Neural crest cell (in vitro differentiated cells): ENCODE data around the gene DIAPH3. TPM values are rescaled to one million over a fixed set of nuclear protein-coding genes. Genes with fewer than 3 reads are reported as not detected.

Source experiments
- DNase-seq: peaks from one replicate; pipeline ENCODE4 v3.0.0; 2021; ENCODE audit warnings: low read depth, mixed read lengths, low spot score
- H3K27ac Mint-ChIP-seq: one replicate; pipeline ENCODE4 v1.8.0; 2021; ENCODE audit warnings: mild to moderate bottlenecking, mixed read lengths; ENCODE audit not compliant: unreplicated experiment
- H3K27me3 Mint-ChIP-seq: 2 replicates; pipeline ENCODE4 v1.8.0; 2021; ENCODE audit warnings: low read depth, mild to moderate bottlenecking, mixed read lengths
- H3K36me3 Mint-ChIP-seq: 2 replicates; pipeline ENCODE4 v1.8.0; 2021; ENCODE audit warnings: low read depth, mild to moderate bottlenecking, mixed read lengths
- H3K4me1 Mint-ChIP-seq: 2 replicates; pipeline ENCODE4 v1.8.0; 2021; ENCODE audit warnings: mixed read lengths
- H3K4me3 Mint-ChIP-seq: one replicate; pipeline ENCODE4 v1.8.0; 2021; ENCODE audit warnings: mild to moderate bottlenecking, mixed read lengths
- H3K9me3 Mint-ChIP-seq: 2 replicates; pipeline ENCODE4 v1.8.0; 2021; ENCODE audit warnings: mixed read lengths
- CTCF ChIP-seq: fragments of 200-600 bp; sonication (generic); conservative IDR thresholded peaks from 2 replicates; pipeline ENCODE4 v1.5.0; 2021; ENCODE audit warnings: antibody characterized with exemption, mild to moderate bottlenecking
- total RNA-seq: library from RNA; stranded (reverse); gene quantifications from 2 replicates; pipeline ENCODE4 v1.2.1, GENCODE V29; 2021

Gene DIAPH3
- total RNA-seq, 1 donor from 2014 or later: 16.4 TPM

GRCh38 chr13:59776924-59777690 lies 386.6 kb downstream of the DIAPH3 start:
- DNase-seq: no peak
- Mint-ChIP-seq H3K9me3 (no peaks in the 10 kb centered on the region), H3K4me1 (peaks cover 10% of the 10 kb centered on the region), H3K4me3 (no peak overlapping the region), H3K27me3 (no peaks in the 10 kb centered on the region), H3K36me3 (peaks cover 2% of the 10 kb centered on the region), H3K27ac (no peak overlapping the region)
- TF ChIP-seq CTCF: no peak

GRCh38 chr13:59774491-59774971 lies 389.2 kb downstream of the DIAPH3 start:
- DNase-seq: no peak
- H3K4me3 Mint-ChIP-seq: no peak overlapping the region
- H3K9me3 Mint-ChIP-seq: no peaks in the 10 kb centered on the region
- TF ChIP-seq CTCF: no peak
- no peaks in the 10 kb centered on the region for H3K36me3 Mint-ChIP-seq
- H3K4me1 Mint-ChIP-seq: peaks cover 10% of the 10 kb centered on the region
- no peak overlapping the region for H3K27ac Mint-ChIP-seq
- no peaks in the 10 kb centered on the region for H3K27me3 Mint-ChIP-seq

GRCh38 chr13:59771272-59771671 lies 392.5 kb downstream of the DIAPH3 start:
- TF ChIP-seq CTCF: peak; percentile 64
- Mint-ChIP-seq H3K27me3 (no peaks in the 10 kb centered on the region), H3K4me3 (no peak overlapping the region), H3K36me3 (no peaks in the 10 kb centered on the region), H3K27ac (no peak overlapping the region), H3K9me3 (no peaks in the 10 kb centered on the region), H3K4me1 (peaks cover 10% of the 10 kb centered on the region)
- no peak for DNase-seq

- Mint-ChIP-seq H3K4me3 (no peak overlapping the region), H3K27ac (no peak overlapping the region), H3K4me1 (peaks cover 10% of the 10 kb centered on the region), H3K36me3 (no peaks in the 10 kb centered on the region), H3K27me3 (no peaks in the 10 kb centered on the region), H3K9me3 (no peaks in the 10 kb centered on the region)
- DNase-seq: no peak
- no peak for TF ChIP-seq CTCF
Observed at GRCh38 chr13:59770451-59770850, 393.3 kb downstream of the DIAPH3 start.

GRCh38 chr13:59766236-59766635 lies 397.5 kb downstream of the DIAPH3 start:
- Mint-ChIP-seq H3K36me3 (peaks cover 2% of the 10 kb centered on the region), H3K27ac (peak overlapping the region; percentile 24), H3K4me3 (no peak overlapping the region), H3K9me3 (no peaks in the 10 kb centered on the region), H3K4me1 (no peaks in the 10 kb centered on the region), H3K27me3 (no peaks in the 10 kb centered on the region)
- TF ChIP-seq CTCF: no peak
- DNase-seq: no peak
